ENCODE measurements around the gene SULT1C4. TPM values are rescaled to one million over a fixed set of nuclear protein-coding genes. Genes with fewer than 3 reads are reported as not detected.
A peak's percentile ranks its signal among the peaks of the same experiment; 100 is the strongest.

The SULT1C4 gene
- total RNA-seq, 4 donors from 2014 or later: 0.31 to 2.1 (median 1.2) TPM; not detected in 1

- intact Hi-C loops (cut with DNase I): no loop called here
- Histone ChIP-seq H3K4me1 (no peaks in the 10 kb centered on the region), H3K27me3 (no peaks in the 10 kb centered on the region), H3K27ac (no peak overlapping the region), H3K4me3 (no peak overlapping the region), H3K36me3 (no peaks in the 10 kb centered on the region), H3K9me3 (no peaks in the 10 kb centered on the region)
- no peak for DNase-seq
- TF ChIP-seq POLR2A (IDR thresholded peaks at IDR 0.05) (no peak), CTCF (IDR thresholded peaks at IDR 0.05) (no peak)
- 38 to 49% methylated on average over 2 of the region's 2 CpGs for WGBS, 2 donors
Measured at GRCh38 chr2:108370080-108370479, 7.7 kb upstream of the SULT1C4 start.

GRCh38 chr2:108376774-108377173 lies 980 bp upstream of the SULT1C4 start:
- H3K4me1 ChIP-seq: peaks cover 0 to 10% (median 5%) of the 10 kb centered on the region in 3 donors
- H3K27ac ChIP-seq: peak overlapping the region in 2 of 4 donors; percentile 60 to 70
- no peak overlapping the region for H3K4me3 ChIP-seq
- H3K9me3 ChIP-seq: no peaks in the 10 kb centered on the region
- WGBS, 2 donors: 77 to 92% methylated on average over 4 of the region's 4 CpGs
- TF ChIP-seq POLR2A (IDR thresholded peaks at IDR 0.05): no peak
- TF ChIP-seq CTCF (IDR thresholded peaks at IDR 0.05): no peak
- no peaks in the 10 kb centered on the region for H3K36me3 ChIP-seq
- DNase-seq: no peak
- H3K27me3 ChIP-seq: no peaks in the 10 kb centered on the region
- intact Hi-C loops (cut with DNase I): no loop called here

GRCh38 chr2:108377401-108377800 lies 353 bp upstream of the SULT1C4 start:
- DNase-seq: no peak
- TF ChIP-seq POLR2A (IDR thresholded peaks at IDR 0.05): no peak
- TF ChIP-seq CTCF (IDR thresholded peaks at IDR 0.05): no peak
- intact Hi-C loops (cut with DNase I): no loop called here
- peaks cover 0 to 10% (median 5%) of the 10 kb centered on the region in 3 donors for H3K4me1 ChIP-seq
- H3K36me3 ChIP-seq: no peaks in the 10 kb centered on the region
- H3K9me3 ChIP-seq: no peaks in the 10 kb centered on the region
- H3K27me3 ChIP-seq: no peaks in the 10 kb centered on the region
- WGBS, 2 donors: 20 to 36% methylated on average over 1 of the region's 1 CpG
- peak overlapping the region in 3 of 4 donors; percentile 28 to 56 (median 36) for H3K4me3 ChIP-seq
- peak overlapping the region in 3 of 4 donors; percentile 60 to 70 (median 62) for H3K27ac ChIP-seq

GRCh38 chr2:108378851-108379250 lies 1.1 kb downstream of the SULT1C4 start:
- Histone ChIP-seq H3K9me3 (no peaks in the 10 kb centered on the region), H3K27ac (peak overlapping the region in 2 of 4 donors; percentile 62 to 70), H3K4me1 (peaks cover 0 to 10% (median 5%) of the 10 kb centered on the region in 3 donors), H3K36me3 (no peaks in the 10 kb centered on the region), H3K27me3 (no peaks in the 10 kb centered on the region), H3K4me3 (peak overlapping the region in 2 of 4 donors; percentile 36 to 56)
- WGBS, 2 donors: 61 to 64% methylated on average over 2 of the region's 2 CpGs
- intact Hi-C loops (cut with DNase I): no loop called here
- DNase-seq: no peak
- no peak for TF ChIP-seq POLR2A (IDR thresholded peaks at IDR 0.05)
- no peak for TF ChIP-seq CTCF (IDR thresholded peaks at IDR 0.05)

- DNase-seq: no peak
- Histone ChIP-seq H3K4me3 (no peak overlapping the region), H3K27me3 (no peaks in the 10 kb centered on the region), H3K36me3 (no peaks in the 10 kb centered on the region), H3K4me1 (peaks cover 0 to 4% (median 1%) of the 10 kb centered on the region in 3 donors), H3K27ac (no peak overlapping the region), H3K9me3 (no peaks in the 10 kb centered on the region)
- TF ChIP-seq POLR2A (IDR thresholded peaks at IDR 0.05): no peak
- TF ChIP-seq CTCF (IDR thresholded peaks at IDR 0.05): no peak
- 34 to 36% methylated on average over 4 of the region's 4 CpGs for WGBS, 2 donors
- intact Hi-C loops (cut with DNase I): no loop called here
Measured at GRCh38 chr2:108382196-108382595, 4.4 kb downstream of the SULT1C4 start.

Data from esophagus squamous epithelium (tissue), 5 donors.